Measurements from ENCODE around the gene ICA1L. TPM values are rescaled to one million over a fixed set of nuclear protein-coding genes. Genes with fewer than 3 reads are reported as not detected.

Gene ICA1L
- total and polyA plus RNA-seq, 2 of the 4 experiments (the other 2 are of a cell fraction): 1.7 to 1.8 TPM

GRCh38 chr2:202847693-202848524 is 23.7 kb downstream of the ICA1L start:
- intact Hi-C loops (cut with micrococcal nuclease) (no loop called here), dilution Hi-C loops (cut with HindIII; ENCODE audit: low sequenced_read_pairs, unreplicated experiment) (no loop called here), in situ Hi-C loops (cut with MboI; ENCODE audit: low sequenced_read_pairs) (no loop called here)
- Histone ChIP-seq H3K27ac (ENCODE audit: insufficient read depth, low read length) (no peak overlapping the region), H3K9me1 (ENCODE audit: insufficient read depth, low read length) (no peaks in the 10 kb centered on the region), H3K4me1 (ENCODE audit: control insufficient read depth, insufficient read depth, low read length) (no peaks in the 10 kb centered on the region), H2AK9ac (replicated peaks; ENCODE audit: low read depth, low read length, poor library complexity) (no peak overlapping the region), H4K8ac (ENCODE audit: low read depth in 2 of 2, low read length in 2 of 2) (no peak overlapping the region), H4K20me1 (ENCODE audit: insufficient read depth, low read length) (no peaks in the 10 kb centered on the region), H2BK5ac (ENCODE audit: low read depth, low read length, poor library complexity, severe bottlenecking) (no peak overlapping the region), H3K9ac (ENCODE audit: low read depth, low read length) (no peak overlapping the region), H2AK5ac (ENCODE audit: low read depth, low read length) (no peak overlapping the region), H3K27me3 (ENCODE audit: control insufficient read depth, insufficient read depth, low read length) (no peaks in the 10 kb centered on the region), H3K23ac (ENCODE audit: low read depth, low read length) (no peak overlapping the region), H4K91ac (ENCODE audit: insufficient read depth, low read depth, low read length) (no peak overlapping the region), H3K56ac (ENCODE audit: extremely low read depth, insufficient read depth, low read length) (no peak overlapping the region), H4K5ac (ENCODE audit: low read depth, low read length) (no peak overlapping the region), H2AFZ (replicated peaks; ENCODE audit: low read length, poor library complexity) (no peak overlapping the region), H3K18ac (ENCODE audit: low read depth, low read length) (no peak overlapping the region), H3K4me3 (ENCODE audit: insufficient read depth, low read depth, low read length) (no peak overlapping the region), H3K4me2 (ENCODE audit: low read depth, low read length) (no peak overlapping the region), H2BK15ac (ENCODE audit: low read depth, low read length) (no peak overlapping the region), H3K9me3 (ENCODE audit: control insufficient read depth, insufficient read depth, low read length) (peaks cover 6% of the 10 kb centered on the region), H3K79me1 (ENCODE audit: low read depth in 1 of 2, low read length in 2 of 2) (no peaks in the 10 kb centered on the region), H3K36me3 (ENCODE audit: control insufficient read depth, insufficient read depth, low read length) (0 out of 2 replicates have a peak, but pooled peaks cover 1% of the 10 kb centered on the region), H3K14ac (replicated peaks; ENCODE audit: low read depth, low read length) (no peak overlapping the region), H2BK120ac (ENCODE audit: low read depth, low read length) (no peak overlapping the region), H2BK20ac (ENCODE audit: low read depth, low read length) (no peak overlapping the region), H3K4ac (ENCODE audit: low read depth, low read length) (no peak overlapping the region)
- WGBS, 2 experiments (ENCODE audit: extremely low coverage in 2 of 2, insufficient read length in 1 of 2): 88% methylated on average over 3 of the region's 9 CpGs; no CpG with 5 or more reads in 1 of the 2 experiments
- no peak for TF ChIP-seq CEBPB (IDR thresholded peaks at IDR 0.05; ENCODE audit: low read depth, low read length)
- TF ChIP-seq NFE2L2 (IDR thresholded peaks at IDR 0.05; ENCODE audit: low read depth, low read length): no peak
- CTCF ChIA-PET: no interaction called here
- POLR2A ChIA-PET (ENCODE audit: unreplicated experiment): interaction anchor here (0.7 kb wide), 1 partner anchor 23 kb away, joined by 3 read pairs; no protein-coding TSS in a partner anchor
- BruUV-seq (replicated peaks): no TSS peak
- no peak for ATAC-seq (ENCODE audit: low read depth)
- DNase-seq: no peak

Data from IMR-90 (cell line).